HG03558 (cell line): ENCODE measurements around the gene HPD.

Experiments used
- ATAC-seq: cut with Tn5 transposase; IDR thresholded peaks from one replicate; pipeline ENCODE4 v1.9.1; 2021; ENCODE audit warnings: moderate number of reproducible peaks; ENCODE audit not compliant: unreplicated experiment; ENCODE audit errors: extremely low read depth

Gene HPD

GRCh38 chr12:121829250-121829918 lies 29.3 kb downstream of the HPD start:
- ATAC-seq = no peak

GRCh38 chr12:121828826-121829225 lies 29.8 kb downstream of the HPD start:
- no peak for ATAC-seq

GRCh38 chr12:121828306-121828705 lies 30.4 kb downstream of the HPD start:
- ATAC-seq = no peak

GRCh38 chr12:121827351-121828099 lies 31.1 kb downstream of the HPD start:
- no peak for ATAC-seq

- ATAC-seq = no peak
Measured at GRCh38 chr12:121826318-121827150, 32.1 kb downstream of the HPD start.

GRCh38 chr12:121825041-121825523 lies 33.6 kb downstream of the HPD start:
- ATAC-seq = no peak

- ATAC-seq = no peak
Measured at GRCh38 chr12:121823727-121824115, 34.9 kb downstream of the HPD start.

GRCh38 chr12:121823101-121823726 lies 35.4 kb downstream of the HPD start:
- ATAC-seq = no peak

GRCh38 chr12:121822393-121823100 lies 36.1 kb downstream of the HPD start:
- no peak for ATAC-seq

GRCh38 chr12:121820056-121820455 lies 38.6 kb downstream of the HPD start:
- ATAC-seq = no peak

- no peak for ATAC-seq
Measured at GRCh38 chr12:121819212-121819949, 39.3 kb downstream of the HPD start.

GRCh38 chr12:121817648-121818043 lies 41.0 kb downstream of the HPD start:
- ATAC-seq = no peak

- no peak for ATAC-seq
Measured at GRCh38 chr12:121816925-121817647, 41.6 kb downstream of the HPD start.

GRCh38 chr12:121815263-121815662 lies 43.4 kb downstream of the HPD start:
- ATAC-seq = no peak

- ATAC-seq = no peak
Measured at GRCh38 chr12:121814429-121815119, 44.1 kb downstream of the HPD start.

GRCh38 chr12:121813951-121814350 lies 44.7 kb downstream of the HPD start:
- ATAC-seq = no peak

GRCh38 chr12:121812921-121813896 lies 45.5 kb downstream of the HPD start:
- no peak for ATAC-seq
